HTERT RPE-1 (cell line): Measurements from ENCODE around the gene MAP4K2.

Experiments
- in situ Hi-C: fragments of 300-500 bp; cut with MboI; formaldehyde crosslinking; loops from 4 replicates; pipeline ENCODE4 v1.14.3; 2020; ENCODE audit warnings: low sequenced_read_pairs

Gene MAP4K2

GRCh38 chr11:64792482-64792881 lies 10.5 kb downstream of the MAP4K2 start:
- in situ Hi-C loops: no loop called here

- in situ Hi-C loops: no loop called here
These were observed 11.2 kb downstream of the MAP4K2 start for GRCh38 chr11:64791781-64792291.

- in situ Hi-C loops: no loop called here
These were observed 12.6 kb downstream of the MAP4K2 start for GRCh38 chr11:64790205-64791095.

- in situ Hi-C loops: no loop called here
These were observed 13.4 kb downstream of the MAP4K2 start for GRCh38 chr11:64789331-64790204.

GRCh38 chr11:64788321-64789215 lies 14.4 kb downstream of the MAP4K2 start:
- in situ Hi-C loops: no loop called here

GRCh38 chr11:64787526-64788320 lies 15.3 kb downstream of the MAP4K2 start:
- in situ Hi-C loops: no loop called here

GRCh38 chr11:64786308-64786707 lies 16.7 kb downstream of the MAP4K2 start:
- in situ Hi-C loops: no loop called here

- in situ Hi-C loops: no loop called here
These were observed 18.0 kb downstream of the MAP4K2 start for GRCh38 chr11:64784813-64785581.

- in situ Hi-C loops: no loop called here
These were observed 24.3 kb downstream of the MAP4K2 start, which contains the start of gene SF1 for GRCh38 chr11:64778473-64779298. Gene SF1, minus strand, starts transcription at chr11:64778542. Its CDS starts 150 bp downstream, at chr11:64778392.

- in situ Hi-C loops: no loop called here
These were observed 24.9 kb downstream of the MAP4K2 start for GRCh38 chr11:64778223-64778472.

GRCh38 chr11:64777449-64778222 lies 25.4 kb downstream of the MAP4K2 start:
- in situ Hi-C loops: no loop called here

GRCh38 chr11:64776875-64777274 lies 26.1 kb downstream of the MAP4K2 start:
- in situ Hi-C loops: no loop called here

GRCh38 chr11:64776425-64776824 lies 26.6 kb downstream of the MAP4K2 start:
- in situ Hi-C loops: no loop called here

- in situ Hi-C loops: no loop called here
These were observed 28.9 kb downstream of the MAP4K2 start for GRCh38 chr11:64774144-64774543.

GRCh38 chr11:64772303-64773018 lies 30.6 kb downstream of the MAP4K2 start:
- in situ Hi-C loops: no loop called here

GRCh38 chr11:64771861-64772260 lies 31.2 kb downstream of the MAP4K2 start:
- in situ Hi-C loops: no loop called here

GRCh38 chr11:64770120-64770519 lies 32.9 kb downstream of the MAP4K2 start:
- in situ Hi-C loops: no loop called here
